H1 (cell line): Measurements from ENCODE around the gene C3AR1. TPM values are rescaled to one million over a fixed set of nuclear protein-coding genes. Genes with fewer than 3 reads are reported as not detected.

Experiments
- CTCF ChIA-PET: fragments of 300-600 bp; sonication (Branson Sonifier 250); formaldehyde crosslinking; loops from one replicate; lab custom pipeline; 2021; ENCODE audit not compliant: partially characterized antibody; lab: Charles Lee
- POLR2A ChIA-PET: fragments of 300-600 bp; sonication (Branson Sonifier 250); formaldehyde crosslinking; loops from one replicate; lab custom pipeline; 2021; ENCODE audit warnings: inconsistent platforms; ENCODE audit not compliant: partially characterized antibody; lab: Charles Lee
- DNase-seq, 2 experiments: peaks; one replicate each; pipeline versions ENCODE4 v3.0.0 to v3.0.0-alpha.2; 2010 to 2022; ENCODE audit warnings: low spot score in 2 of 2, low read depth in 1 of 2, mixed read lengths in 1 of 2
- FAIRE-seq: peaks from 2 replicates; lab custom pipeline; 2011; peaks lifted over from hg19 to GRCh38; lab: Jason Lieb, UNC
- H2AFZ ChIP-seq: 2 replicates; pipeline ENCODE4 v1.8.1; 2012; ENCODE audit warnings: low read length, inconsistent platforms
- H2AK5ac ChIP-seq: 2 replicates; pipeline ENCODE4 v1.6.1; 2013; ENCODE audit warnings: low read depth, low read length
- H2BK120ac ChIP-seq: replicated peaks from 2 replicates; pipeline ENCODE3; 2013; ENCODE audit warnings: low read depth, low read length, inconsistent platforms
- H2BK12ac ChIP-seq: 2 replicates; pipeline ENCODE4 v1.6.1; 2013; ENCODE audit warnings: low read depth, low read length
- H2BK15ac ChIP-seq: 2 replicates; pipeline ENCODE4 v1.6.1; 2013; ENCODE audit warnings: low read length
- H2BK20ac ChIP-seq: 2 replicates; pipeline ENCODE4 v1.6.1; 2013; ENCODE audit warnings: low read length
- H2BK5ac ChIP-seq: 2 replicates; pipeline ENCODE4 v1.6.1; 2013; ENCODE audit warnings: low read depth, low read length
- H3K14ac ChIP-seq: 2 replicates; pipeline ENCODE4 v1.6.1; 2013; ENCODE audit warnings: inconsistent platforms; ENCODE audit not compliant: insufficient read length
- H3K18ac ChIP-seq: 2 replicates; pipeline ENCODE4 v1.6.1; 2013; ENCODE audit warnings: low read length; ENCODE audit errors: extremely low read depth
- H3K23ac ChIP-seq: 2 replicates; pipeline ENCODE4 v1.6.1; 2013; ENCODE audit warnings: inconsistent platforms; ENCODE audit not compliant: insufficient read length
- H3K23me2 ChIP-seq: 2 replicates; pipeline ENCODE4 v1.6.1; 2013; ENCODE audit warnings: low read depth, low read length
- H3K27ac ChIP-seq: 2 replicates; pipeline ENCODE4 v1.6.1; 2011; ENCODE audit warnings: low read depth, low read length, inconsistent platforms
- H3K27me3 ChIP-seq, 4 experiments: replicated peaks in 1 of 4; 1 replicate in 1 of 4; 2 replicates in 3 of 4; pipeline versions ENCODE4 v1.6.1 to v1.8.1; 2011 to 2013; ENCODE audit warnings: low read length in 3 of 4, mild to moderate bottlenecking in 3 of 4, inconsistent platforms in 2 of 4, mixed read lengths in 2 of 4, moderate library complexity in 1 of 4; ENCODE audit not compliant: control insufficient read depth in 3 of 4, insufficient read depth in 3 of 4; ENCODE audit errors: extremely low read depth in 1 of 4
- H3K36me3 ChIP-seq, 4 experiments: 2 replicates each; pipeline versions ENCODE4 v1.6.1 to v1.8.1; 2011 to 2013; ENCODE audit warnings: mild to moderate bottlenecking in 4 of 4, low read length in 3 of 4, moderate library complexity in 2 of 4, control low read depth in 1 of 4, inconsistent platforms in 1 of 4; ENCODE audit not compliant: insufficient read depth in 4 of 4, control insufficient read depth in 2 of 4
- H3K4ac ChIP-seq: replicated peaks from 2 replicates; pipeline ENCODE3; 2013; ENCODE audit warnings: low read length, low read depth, mixed read lengths, inconsistent platforms; ENCODE audit not compliant: insufficient read length
- H3K4me1 ChIP-seq, 4 experiments: replicated peaks in 1 of 4; 1 replicate in 1 of 4; 2 replicates in 3 of 4; pipeline versions ENCODE4 v1.6.1 to v1.8.1; 2011 to 2013; ENCODE audit warnings: low read length in 3 of 4, inconsistent platforms in 2 of 4, mixed read lengths in 1 of 4; ENCODE audit not compliant: insufficient read depth in 4 of 4, control insufficient read depth in 3 of 4
- H3K4me2 ChIP-seq, 2 experiments: 2 replicates each; pipeline versions ENCODE4 v1.6.1 to v1.8.1; 2011 to 2013; ENCODE audit warnings: low read depth in 2 of 2, low read length in 2 of 2, control low read depth in 1 of 2, inconsistent platforms in 1 of 2, mild to moderate bottlenecking in 1 of 2; ENCODE audit not compliant: insufficient read depth in 1 of 2
- H3K4me3 ChIP-seq, 4 experiments: fragments of 200-600, 300-600 bp in 1 of 4; sonication (generic), shearing (Covaris generic), sonication (Bioruptor Twin) in 1 of 4; 2 replicates each; pipeline versions ENCODE4 v1.5.1 to v1.8.1; 2011 to 2016; ENCODE audit warnings: low read length in 4 of 4, low read depth in 3 of 4, control low read depth in 2 of 4, inconsistent platforms in 2 of 4, mild to moderate bottlenecking in 2 of 4, mixed read lengths in 1 of 4, moderate library complexity in 1 of 4; ENCODE audit not compliant: insufficient read depth in 2 of 4; ENCODE audit errors: extremely low read depth in 1 of 4
- H3K56ac ChIP-seq: replicated peaks from 2 replicates; pipeline ENCODE3; 2013; ENCODE audit warnings: low read depth, mild to moderate bottlenecking, mixed read lengths, low read length, inconsistent platforms; ENCODE audit not compliant: insufficient read length
- H3K79me1 ChIP-seq: 2 replicates; pipeline ENCODE4 v1.6.1; 2013; ENCODE audit warnings: low read depth, low read length, control low read depth
- H3K79me2 ChIP-seq, 2 experiments: 2 replicates each; pipeline versions ENCODE4 v1.6.1 to v1.8.1; 2012 to 2013; ENCODE audit warnings: low read length in 2 of 2, mild to moderate bottlenecking in 2 of 2, inconsistent platforms in 1 of 2; ENCODE audit not compliant: insufficient read depth in 2 of 2, control insufficient read depth in 1 of 2
- H3K9ac ChIP-seq, 4 experiments: replicated peaks in 1 of 4; 1 replicate in 1 of 4; 2 replicates in 3 of 4; pipeline versions ENCODE4 v1.6.1 to v1.8.1; 2011 to 2013; ENCODE audit warnings: low read depth in 3 of 4, low read length in 3 of 4, control low read depth in 2 of 4, mild to moderate bottlenecking in 2 of 4, moderate library complexity in 2 of 4, inconsistent platforms in 1 of 4; ENCODE audit errors: extremely low read depth in 1 of 4
- H3K9me3 ChIP-seq, 2 experiments: 2 replicates each; pipeline versions ENCODE4 v1.6.1 to v1.8.1; 2012 to 2013; ENCODE audit warnings: mild to moderate bottlenecking in 2 of 2, moderate library complexity in 2 of 2, control low read depth in 1 of 2, inconsistent platforms in 1 of 2, low read depth in 1 of 2, low read length in 1 of 2, mixed read lengths in 1 of 2; ENCODE audit not compliant: insufficient read depth in 2 of 2
- H4K20me1 ChIP-seq, 2 experiments: replicated peaks in 1 of 2; 2 replicates each; pipeline versions ENCODE3 to v1.8.1; 2011 to 2013; ENCODE audit warnings: inconsistent platforms in 2 of 2, low read length in 2 of 2, mild to moderate bottlenecking in 1 of 2; ENCODE audit not compliant: insufficient read depth in 2 of 2, control insufficient read depth in 1 of 2
- H4K5ac ChIP-seq: 2 replicates; pipeline ENCODE4 v1.6.1; 2013; ENCODE audit warnings: low read length, low read depth, mixed read lengths, inconsistent platforms; ENCODE audit not compliant: insufficient read length
- H4K8ac ChIP-seq: 2 replicates; pipeline ENCODE4 v1.8.0; 2013; ENCODE audit warnings: mild to moderate bottlenecking, moderate library complexity, low read length, inconsistent platforms; ENCODE audit not compliant: insufficient read depth; ENCODE audit errors: extremely low read depth
- H4K91ac ChIP-seq: replicated peaks from 2 replicates; pipeline ENCODE3; 2013; ENCODE audit warnings: low read length, mixed read lengths, inconsistent platforms; ENCODE audit not compliant: insufficient read length
- BRCA1 ChIP-seq: IDR thresholded peaks from 2 replicates; pipeline ENCODE4 v1.6.1; 2012; ENCODE audit warnings: low read depth, low read length, improper control_type of control experiment
- CTCF ChIP-seq, 3 experiments: IDR thresholded peaks; 1 replicate in 2 of 3; 2 replicates in 1 of 3; pipeline versions ENCODE4 v1.5.1 to v1.6.1; 2011; ENCODE audit warnings: low read length in 3 of 3, mild to moderate bottlenecking in 3 of 3, inconsistent platforms in 2 of 3, low read depth in 1 of 3, moderate library complexity in 1 of 3; ENCODE audit not compliant: insufficient read depth in 1 of 3; ENCODE audit errors: control extremely low read depth in 1 of 3
- E2F6 ChIP-seq: IDR thresholded peaks from 2 replicates; pipeline ENCODE4 v1.6.1; 2012; ENCODE audit warnings: inconsistent platforms
- GABPA ChIP-seq: IDR thresholded peaks from 2 replicates; pipeline ENCODE4 v1.6.1; 2011; ENCODE audit warnings: mild to moderate bottlenecking, low read length, moderate library complexity, borderline replicate concordance; ENCODE audit not compliant: insufficient read depth
- JUND ChIP-seq: IDR thresholded peaks from 2 replicates; pipeline ENCODE4 v1.6.1; 2011; ENCODE audit warnings: mild to moderate bottlenecking, improper control_type of control experiment, low read length
- RAD21 ChIP-seq, 2 experiments: IDR thresholded peaks in 1 of 2; conservative IDR thresholded peaks in 1 of 2; 2 replicates each; pipeline ENCODE4 v1.6.1; 2011; ENCODE audit warnings: low read depth in 2 of 2, low read length in 2 of 2, improper control_type of control experiment in 1 of 2, inconsistent platforms in 1 of 2, mild to moderate bottlenecking in 1 of 2, moderate library complexity in 1 of 2
- WGBS, 2 experiments: shearing (Covaris generic) in 1 of 2; methylation state at CpG; one replicate each; pipeline versions ENCODE4 v1.1.6 to v1.1.7; 2013 to 2015; ENCODE audit warnings: low lambda C conversion rate in 2 of 2, mixed read lengths in 2 of 2, inconsistent platforms in 1 of 2, low coverage in 1 of 2, missing lambda C conversion rate in 1 of 2; ENCODE audit not compliant: insufficient replicate concordance in 2 of 2, insufficient coverage in 1 of 2, insufficient read length in 1 of 2; ENCODE audit errors: extremely low coverage in 1 of 2, missing lambda C conversion rate in 1 of 2; 5-methylcytosine and 5-hydroxymethylcytosine counted together
- polyA plus RNA-seq, 7 experiments: library from polyadenylated mRNA; depleted of rRNA in 3 of 7; stranded (reverse) in 5 of 7; unstranded in 2 of 7; fragments of >200 nt in 5 of 7; fragments of 200-250 nt in 2 of 7; gene quantifications; 1 replicate in 5 of 7; 2 replicates in 1 of 7; 4 replicates in 1 of 7; pipeline versions ENCODE4 v1.2.1 to v1.2.3, GENCODE V29; 2011 to 2013; ENCODE audit warnings: missing spikeins in 2 of 7, mixed read lengths in 2 of 7
- total RNA-seq: library from RNA; stranded (reverse); fragmentation: NEBNext Ultra II Directional; extraction: Animal tissue kit (Norgen Biotek cat#: 25700); gene quantifications from 2 replicates; pipeline ENCODE4 v1.2.1, GENCODE V29; 2021

The C3AR1 gene
- total and polyA plus RNA-seq, 2 of the 8 experiments (the other 6 are each of a cell fraction or from before 2014, with no cell fraction given): not detected

DNA sequence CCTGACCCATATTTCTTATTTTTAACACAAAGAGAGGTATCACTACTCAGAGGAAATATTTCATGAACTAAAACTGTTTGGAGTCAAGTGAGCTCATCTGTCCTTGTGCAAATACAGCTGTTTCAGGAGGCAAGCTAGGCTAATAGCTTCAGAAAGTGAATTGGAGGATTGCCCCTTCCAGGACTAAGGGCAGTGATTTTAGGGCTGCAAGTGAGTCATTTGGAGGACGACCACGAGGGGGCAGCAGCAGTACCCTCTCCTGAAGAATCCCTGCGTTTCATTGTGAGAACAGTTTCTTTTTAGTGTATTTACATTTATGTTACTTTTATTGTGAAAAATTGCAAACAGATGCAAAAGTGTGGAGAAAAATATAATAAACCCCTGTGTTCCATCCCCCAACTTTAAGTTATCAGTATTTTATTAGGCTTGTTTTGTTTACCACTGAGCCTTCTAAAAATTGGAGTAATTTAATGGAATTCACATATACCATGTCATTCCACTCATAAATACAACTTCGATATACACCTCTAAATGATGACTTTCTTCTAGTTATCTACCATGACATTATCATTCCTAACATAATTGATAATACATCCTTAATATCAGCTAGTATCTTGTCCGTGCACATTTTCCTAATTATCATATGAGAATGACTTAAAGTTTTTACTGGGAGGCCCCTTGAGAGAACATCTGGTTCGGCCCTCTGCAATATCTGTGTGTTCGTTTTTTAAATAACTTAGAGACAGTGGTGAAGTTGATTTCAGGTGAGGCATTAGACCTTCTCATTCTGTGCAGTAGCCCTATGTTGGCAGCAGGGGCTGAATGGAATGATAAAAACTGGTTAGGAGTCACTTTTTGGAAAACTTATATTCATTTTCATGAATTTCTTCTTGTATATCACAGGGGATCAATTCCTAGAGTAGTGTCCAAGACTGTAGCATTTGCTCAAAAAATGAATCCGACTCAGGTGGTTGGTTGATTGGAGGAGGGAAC, 19.9 kb downstream of the C3AR1 start:
- H3K36me3 ChIP-seq: peaks cover 2 to 30% (median 14%) of the 10 kb centered on the region in 4 experiments; a peak in 6 of 8 replicates
- ChIA-PET POLR2A (interaction anchor here (2.0 kb wide), 1 partner anchor 110 kb away, joined by 4 read pairs; the partner anchor contains the start of gene SLC2A3), CTCF (interaction anchor here (0.6 to 12.2 kb wide), 16 partner anchors 9 to 404 kb away, joined by 3 to 146 read pairs (median 5); partner anchors contain the start of gene C3AR1)

More for the DNA sequence above, 19.9 kb downstream of the C3AR1 start:
- WGBS, 2 experiments: 61 to 100% methylated on average over 1 to 8 of the region's 8 CpGs
- Histone ChIP-seq H2AK5ac (no peak overlapping the region), H3K27me3 (no peaks in the 10 kb centered on the region), H3K56ac (no peak overlapping the region), H3K4me2 (no peak overlapping the region), H3K79me1 (no peaks in the 10 kb centered on the region), H2AFZ (no peak overlapping the region), H2BK12ac (no peak overlapping the region), H3K23me2 (no peaks in the 10 kb centered on the region; the same call in 1 of the 2 replicates), H3K4me3 (no peak overlapping the region), H3K23ac (no peak overlapping the region), H4K20me1 (no peaks in the 10 kb centered on the region), H4K91ac (no peak overlapping the region), H3K27ac (no peak overlapping the region), H4K5ac (no peak overlapping the region), H2BK5ac (no peak overlapping the region), H3K18ac (no peak overlapping the region), H3K14ac (no peak overlapping the region), H3K4ac (no peak overlapping the region), H2BK20ac (no peak overlapping the region), H3K9me3 (no peaks in the 10 kb centered on the region), H2BK120ac (no peak overlapping the region), H4K8ac (no peak overlapping the region), H3K4me1 (no peaks in the 10 kb centered on the region), H2BK15ac (no peak overlapping the region), H3K79me2 (no peaks in the 10 kb centered on the region), H3K9ac (no peak overlapping the region)
- TF ChIP-seq CTCF (IDR thresholded peaks at IDR 0.05; ENCODE audit: control extremely low read depth in 1 of 3, insufficient read depth in 1 of 3, low read depth in 1 of 3, low read length in 3 of 3): peak; percentile 81 to 91 (median 84)
- no peak for TF ChIP-seq BRCA1
- TF ChIP-seq RAD21 (IDR thresholded peaks at IDR 0.05 in 1 of 2, conservative IDR thresholded peaks at IDR 0.05 in 1 of 2; ENCODE audit: low read depth in 2 of 2, low read length in 2 of 2): peak; percentile 63 to 71
- no peak for TF ChIP-seq GABPA
- TF ChIP-seq E2F6: no peak
- TF ChIP-seq JUND: peak; percentile 44; the same call in 1 of the 2 replicates
- FAIRE-seq (peak; percentile 94), DNase-seq (peak in 1 of 2 experiments; percentile 91)
